Chondrocyte (in vitro differentiated cells): ENCODE data around the gene PACS1. TPM values are rescaled to one million over a fixed set of nuclear protein-coding genes. Genes with fewer than 3 reads are reported as not detected.

Experiments used
- DNase-seq: peaks from one replicate; pipeline ENCODE4 v3.0.0; 2021; ENCODE audit warnings: mixed read lengths, low spot score
- H3K27ac Mint-ChIP-seq: one replicate; pipeline ENCODE4 v1.8.0; 2021; ENCODE audit warnings: mild to moderate bottlenecking, moderate library complexity, mixed read lengths; ENCODE audit not compliant: unreplicated experiment
- H3K27me3 Mint-ChIP-seq: 2 replicates; pipeline ENCODE4 v1.8.0; 2021; ENCODE audit warnings: low read depth, mixed read lengths
- H3K36me3 Mint-ChIP-seq: 2 replicates; pipeline ENCODE4 v1.8.0; 2021; ENCODE audit warnings: low read depth, mixed read lengths
- H3K4me1 Mint-ChIP-seq: 2 replicates; pipeline ENCODE4 v1.8.0; 2021; ENCODE audit warnings: low read depth, mild to moderate bottlenecking, mixed read lengths
- H3K4me3 Mint-ChIP-seq: one replicate; pipeline ENCODE4 v1.8.0; 2021; ENCODE audit warnings: mild to moderate bottlenecking, moderate library complexity, mixed read lengths; ENCODE audit not compliant: unreplicated experiment
- H3K9me3 Mint-ChIP-seq: 2 replicates; pipeline ENCODE4 v1.8.0; 2021; ENCODE audit warnings: low read depth, mixed read lengths
- CTCF ChIP-seq: fragments of 200-600 bp; sonication (generic); IDR thresholded peaks from 2 replicates; pipeline ENCODE4 v1.5.0; 2021; ENCODE audit warnings: antibody characterized with exemption, mild to moderate bottlenecking, moderate library complexity
- total RNA-seq: library from RNA; stranded (reverse); gene quantifications from 3 replicates; pipeline ENCODE4 v1.2.1, GENCODE V29; 2021

PACS1 gene
- total RNA-seq, 1 donor from 2014 or later = 90.7 TPM

DNA sequence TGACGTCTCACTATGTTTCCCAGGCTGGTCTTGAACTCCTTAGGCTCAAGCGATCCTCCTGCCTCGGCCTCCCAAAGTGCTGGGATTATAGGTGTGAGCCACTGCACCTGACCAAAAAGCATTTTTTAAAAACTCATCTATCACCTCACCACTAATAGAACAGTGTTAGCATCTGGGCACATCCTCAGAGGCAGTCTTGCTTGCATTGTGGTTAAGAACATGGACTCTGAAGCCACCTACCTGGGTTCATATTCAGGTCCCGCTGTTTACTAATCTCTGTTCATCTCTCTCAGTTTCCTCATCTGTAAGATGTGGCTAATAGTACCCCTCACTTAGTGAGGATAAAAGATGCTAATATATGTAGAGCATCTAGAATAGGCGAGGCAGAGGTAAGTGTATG, 90.6 kb downstream of the PACS1 start:
- Mint-ChIP-seq H3K9me3 (no peaks in the 10 kb centered on the region), H3K36me3 (no peaks in the 10 kb centered on the region), H3K27me3 (no peaks in the 10 kb centered on the region), H3K4me1 (peaks cover 8% of the 10 kb centered on the region), H3K4me3 (no peak overlapping the region), H3K27ac (no peak overlapping the region)
- no peak for TF ChIP-seq CTCF
- no peak for DNase-seq

GRCh38 chr11:66168289-66168688, 98.2 kb downstream of the PACS1 start:
- H3K27me3 Mint-ChIP-seq = no peaks in the 10 kb centered on the region
- no peak overlapping the region for H3K4me3 Mint-ChIP-seq

DNA sequence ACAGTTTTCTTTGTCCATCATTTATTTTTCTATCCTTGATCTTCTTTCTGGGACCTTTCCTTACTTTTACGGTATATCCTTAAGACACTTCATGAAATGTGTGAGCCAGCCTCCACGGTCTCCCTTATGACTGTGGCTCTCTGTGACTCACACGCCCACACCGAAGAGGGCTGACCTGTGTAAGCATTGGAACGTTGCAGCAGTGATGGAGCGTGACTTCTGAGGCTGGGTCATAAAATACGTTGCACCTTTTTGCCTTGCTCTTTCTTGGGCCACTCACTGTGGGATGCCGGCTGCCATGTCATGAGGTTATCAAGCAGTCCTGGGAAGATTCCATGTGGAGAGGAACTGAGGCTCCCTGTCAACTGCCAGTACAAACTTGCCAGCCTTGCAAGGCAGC, 102.1 kb downstream of the PACS1 start:
- no peak for DNase-seq
- H3K4me1 Mint-ChIP-seq = peaks cover 7% of the 10 kb centered on the region
- H3K27me3 Mint-ChIP-seq = no peaks in the 10 kb centered on the region
- H3K27ac Mint-ChIP-seq = peak overlapping the region; percentile 74
- H3K9me3 Mint-ChIP-seq = no peaks in the 10 kb centered on the region
- H3K4me3 Mint-ChIP-seq = no peak overlapping the region
- peaks cover 2% of the 10 kb centered on the region for H3K36me3 Mint-ChIP-seq
- TF ChIP-seq CTCF = no peak

More at GRCh38 chr11:66168289-66168688, 98.2 kb downstream of the PACS1 start:
- no peak for TF ChIP-seq CTCF
- DNase-seq = no peak
- H3K9me3 Mint-ChIP-seq = no peaks in the 10 kb centered on the region
- H3K4me1 Mint-ChIP-seq = peaks cover 7% of the 10 kb centered on the region
- peaks cover 2% of the 10 kb centered on the region for H3K36me3 Mint-ChIP-seq
- H3K27ac Mint-ChIP-seq = no peak overlapping the region

DNA sequence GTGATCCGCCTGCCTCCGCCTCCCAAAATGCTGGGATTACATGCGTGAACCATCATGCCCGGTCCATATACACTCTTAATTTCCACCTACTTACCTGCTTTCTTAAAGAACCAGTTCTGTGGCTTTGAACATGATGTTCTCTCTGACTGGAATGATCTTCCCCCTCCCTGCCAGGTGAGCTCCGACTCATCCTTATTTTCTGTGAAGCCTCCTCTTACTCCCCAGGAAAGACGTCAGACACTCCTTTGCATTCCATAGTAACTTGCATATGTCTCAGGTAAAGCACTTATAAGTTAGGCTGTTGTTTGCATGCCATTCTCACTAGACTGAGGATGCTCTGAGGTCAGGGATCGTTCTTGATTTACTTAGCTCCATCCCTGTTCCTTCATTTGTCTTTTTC, 106.6 kb downstream of the PACS1 start:
- no peak for DNase-seq
- no peaks in the 10 kb centered on the region for H3K27me3 Mint-ChIP-seq
- TF ChIP-seq CTCF = no peak
- H3K27ac Mint-ChIP-seq = no peak overlapping the region
- H3K36me3 Mint-ChIP-seq = peaks cover 2% of the 10 kb centered on the region
- H3K4me1 Mint-ChIP-seq = peaks cover 8% of the 10 kb centered on the region
- H3K9me3 Mint-ChIP-seq = no peaks in the 10 kb centered on the region
- no peak overlapping the region for H3K4me3 Mint-ChIP-seq

DNA sequence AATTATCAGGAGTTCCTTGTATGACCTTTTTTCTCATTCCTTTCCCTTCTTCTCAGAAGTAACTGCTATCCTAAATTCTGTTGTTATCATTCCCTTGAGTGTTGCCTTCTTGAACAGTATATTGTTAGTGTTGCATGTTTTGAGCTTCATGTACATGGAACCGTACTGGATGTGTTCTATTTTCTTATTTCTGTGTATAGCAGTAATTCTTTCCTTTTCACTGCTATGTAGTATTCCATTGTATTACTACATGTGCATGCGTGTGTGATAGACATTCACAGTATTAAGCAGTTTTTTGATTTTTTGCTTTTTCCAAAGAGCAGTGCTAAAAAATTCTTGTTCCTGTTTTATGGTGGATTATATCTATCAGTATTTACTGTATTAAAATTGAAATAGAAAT, 108.1 kb downstream of the PACS1 start:
- Mint-ChIP-seq H3K27me3 (no peaks in the 10 kb centered on the region), H3K4me1 (peaks cover 7% of the 10 kb centered on the region), H3K27ac (no peak overlapping the region), H3K9me3 (no peaks in the 10 kb centered on the region), H3K4me3 (no peak overlapping the region), H3K36me3 (no peaks in the 10 kb centered on the region)
- no peak for TF ChIP-seq CTCF
- DNase-seq = no peak
